ENCODE data around the gene OR56B1.
A peak's percentile ranks its signal among the peaks of the same experiment; 100 is the strongest.
"Not testable (repeated sequence)": the region's sequence is repeated elsewhere in the genome, so short reads cannot be mapped to it uniquely, and the experiment has no call there.

Gene OR56B1, protein sequence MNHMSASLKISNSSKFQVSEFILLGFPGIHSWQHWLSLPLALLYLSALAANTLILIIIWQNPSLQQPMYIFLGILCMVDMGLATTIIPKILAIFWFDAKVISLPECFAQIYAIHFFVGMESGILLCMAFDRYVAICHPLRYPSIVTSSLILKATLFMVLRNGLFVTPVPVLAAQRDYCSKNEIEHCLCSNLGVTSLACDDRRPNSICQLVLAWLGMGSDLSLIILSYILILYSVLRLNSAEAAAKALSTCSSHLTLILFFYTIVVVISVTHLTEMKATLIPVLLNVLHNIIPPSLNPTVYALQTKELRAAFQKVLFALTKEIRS

DNA sequence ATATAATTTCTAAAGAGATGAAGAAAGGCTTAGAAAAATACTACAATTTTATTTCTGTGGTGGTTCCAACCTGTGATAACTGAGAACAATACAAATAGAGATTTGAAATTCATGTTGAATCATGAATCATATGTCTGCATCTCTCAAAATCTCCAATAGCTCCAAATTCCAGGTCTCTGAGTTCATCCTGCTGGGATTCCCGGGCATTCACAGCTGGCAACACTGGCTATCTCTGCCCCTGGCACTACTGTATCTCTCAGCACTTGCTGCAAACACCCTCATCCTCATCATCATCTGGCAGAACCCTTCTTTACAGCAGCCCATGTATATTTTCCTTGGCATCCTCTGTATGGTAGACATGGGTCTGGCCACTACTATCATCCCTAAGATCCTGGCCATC, at the start of gene OR56B1:
TSS of gene OR56B1 (plus strand) at position 53 of the 400 bp plus-strand sequence. CDS start at position 122, 69 bp downstream.
- no peak for DNase-seq

DNA sequence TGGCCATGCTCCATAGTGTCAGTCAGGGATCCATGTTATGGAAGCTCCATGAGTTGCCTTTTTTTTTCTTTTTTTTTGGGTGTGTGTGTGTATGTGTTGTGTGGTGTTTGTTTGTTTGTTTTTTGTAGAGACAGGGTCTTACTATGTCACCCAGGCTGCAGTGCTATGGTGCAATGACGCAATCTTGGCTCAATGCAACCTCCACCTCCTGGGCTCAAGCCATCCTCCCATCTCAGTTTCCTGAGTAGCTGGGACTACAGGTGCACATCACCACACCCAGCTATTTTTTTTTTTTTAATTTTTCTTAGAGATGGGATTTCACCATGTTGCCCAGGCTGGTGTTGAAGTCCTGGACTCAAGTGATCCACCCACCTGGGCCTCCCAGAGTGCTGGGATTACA, 47.8 kb upstream of the OR56B1 start:
- DNase-seq: no peak

DNA sequence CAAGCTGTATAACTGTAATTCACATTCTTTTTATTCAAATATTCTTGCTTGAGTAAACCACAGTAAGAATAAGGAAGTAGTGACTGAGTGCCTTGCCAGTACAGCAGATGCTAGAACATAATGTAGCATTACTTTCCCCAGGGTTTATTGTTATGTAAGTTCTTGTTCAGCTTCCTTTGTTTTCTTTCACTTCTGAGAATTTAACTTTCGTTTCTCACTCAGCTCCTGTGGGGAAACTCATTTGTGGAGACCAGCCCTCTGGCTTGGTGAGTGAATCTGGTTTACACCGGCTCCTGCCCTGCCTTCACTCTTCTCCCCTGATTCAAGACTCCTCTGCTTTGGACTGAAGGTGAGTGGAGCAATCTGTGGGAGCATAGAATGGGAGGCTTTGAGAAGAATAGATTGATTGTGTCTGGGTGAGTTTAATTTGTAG, 46.7 kb upstream of the OR56B1 start, which contains the start of gene TRIM22:
TSS of gene TRIM22 (plus strand) at position 240 of the 433 bp plus-strand sequence. CDS start 6,443 bp downstream, outside the sequence.
- peak; percentile 61 for DNase-seq

DNA sequence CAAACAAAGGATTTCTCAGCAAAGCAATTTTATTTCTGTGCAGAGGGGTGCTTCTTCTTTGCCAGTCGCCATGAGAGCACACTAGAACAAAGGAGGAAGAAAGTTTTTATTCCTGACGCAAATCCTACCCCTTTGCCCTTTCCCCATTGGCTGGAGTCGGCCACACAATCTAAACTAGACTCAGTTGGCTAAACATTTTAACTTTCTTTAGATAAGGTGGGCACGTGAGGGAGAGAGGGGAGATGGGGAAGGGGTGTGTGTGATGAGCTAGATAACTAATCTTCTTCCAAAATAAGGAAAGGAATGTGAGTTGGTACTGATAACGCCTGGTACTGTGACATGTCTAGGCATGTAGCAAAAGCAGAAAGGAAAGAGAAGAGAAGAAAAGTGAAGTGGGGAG, 46.0 kb upstream of the OR56B1 start:
- no peak for DNase-seq

DNA sequence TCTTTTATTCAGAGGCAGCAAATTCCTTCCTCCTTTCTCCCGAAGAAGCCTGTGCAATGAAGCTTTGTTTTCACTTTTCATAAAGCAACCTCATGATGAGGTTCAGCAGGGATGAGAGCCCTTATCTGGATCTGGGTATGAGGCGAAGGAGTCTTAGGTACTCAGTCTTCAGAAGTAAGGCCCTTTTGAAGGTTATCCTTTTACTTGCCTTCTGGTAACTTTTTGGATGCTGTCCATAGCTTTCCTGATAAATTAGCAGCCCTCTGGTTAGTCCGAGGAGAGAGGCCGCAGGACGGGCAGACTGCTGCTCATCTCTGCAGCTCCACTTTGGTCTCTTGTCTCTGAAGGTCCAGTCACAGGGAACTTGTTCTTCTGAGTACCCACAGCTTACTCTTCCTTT, 45.5 kb upstream of the OR56B1 start:
- DNase-seq: no peak

DNA sequence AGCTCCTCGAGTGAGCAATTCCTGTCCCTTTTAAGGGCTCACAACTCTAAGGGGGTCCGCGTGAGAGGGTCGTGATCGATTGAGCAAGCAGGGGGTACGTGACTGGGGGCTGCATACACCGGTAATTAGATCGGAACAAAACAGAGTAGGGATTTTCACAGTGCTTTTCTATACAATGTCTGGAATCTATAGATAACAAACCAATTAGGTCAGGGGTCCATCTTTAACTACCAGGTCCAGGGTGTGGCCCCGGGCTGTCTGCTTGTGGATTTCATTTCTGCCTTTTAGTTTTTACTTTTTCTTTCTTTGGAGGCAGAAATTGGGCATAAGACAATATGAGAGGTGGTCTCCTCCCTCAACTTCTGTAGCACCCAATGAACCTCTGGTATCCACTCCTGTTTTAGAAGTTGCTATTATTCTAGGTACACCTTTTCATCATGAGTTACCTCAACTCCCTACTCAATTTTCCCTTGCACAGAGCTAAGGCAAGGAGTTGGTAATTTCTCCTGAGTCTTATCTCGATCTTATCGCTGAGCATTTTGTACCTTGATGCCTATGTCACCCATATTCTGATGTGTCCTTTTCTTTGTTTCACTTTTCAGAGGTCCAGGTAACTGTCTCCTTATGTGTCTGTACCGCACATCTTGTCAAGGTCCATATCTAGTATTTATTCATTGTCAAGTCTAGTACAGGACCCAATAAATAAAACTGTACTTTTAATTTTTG, 44.8 kb upstream of the OR56B1 start:
- DNase-seq: not testable (repeated sequence)

DNA sequence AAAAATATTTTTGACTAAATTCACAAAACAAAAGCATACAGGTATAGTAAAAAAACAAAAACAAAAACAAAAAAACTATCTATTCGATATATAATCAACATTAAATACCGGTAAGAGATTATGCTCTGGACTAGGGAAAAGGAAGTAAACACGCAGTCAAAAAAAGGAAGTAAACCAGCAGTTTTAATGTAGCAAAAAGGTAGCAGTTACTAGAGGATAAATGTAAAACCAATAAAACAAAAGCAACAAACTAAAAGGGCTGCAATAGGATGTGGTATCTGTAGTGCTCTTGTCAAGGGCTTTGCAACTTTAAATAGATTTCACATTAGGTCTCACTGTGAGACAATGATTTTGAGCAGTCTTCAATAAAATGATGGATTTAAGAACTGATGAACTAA, 44.3 kb upstream of the OR56B1 start:
- no peak for DNase-seq

DNA sequence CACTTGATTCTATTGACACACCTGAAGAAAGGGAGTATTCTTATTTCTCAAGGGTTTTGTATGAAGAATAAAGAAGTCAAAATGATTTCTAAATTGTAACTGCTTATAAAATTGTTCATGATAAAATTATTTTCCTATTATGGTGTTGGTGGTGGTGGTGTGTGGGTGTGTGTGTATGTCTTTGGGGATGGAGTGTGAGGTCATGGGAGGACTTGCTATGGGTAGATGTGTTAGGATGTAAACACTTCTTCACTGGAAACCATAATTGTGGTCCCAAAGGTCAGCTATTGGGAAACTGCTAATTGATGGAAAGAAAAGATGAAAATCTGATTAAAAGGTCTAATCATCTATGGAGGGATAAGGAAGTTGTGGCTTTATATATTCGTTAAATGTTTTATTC, 41.6 kb upstream of the OR56B1 start:
- DNase-seq: no peak

DNA sequence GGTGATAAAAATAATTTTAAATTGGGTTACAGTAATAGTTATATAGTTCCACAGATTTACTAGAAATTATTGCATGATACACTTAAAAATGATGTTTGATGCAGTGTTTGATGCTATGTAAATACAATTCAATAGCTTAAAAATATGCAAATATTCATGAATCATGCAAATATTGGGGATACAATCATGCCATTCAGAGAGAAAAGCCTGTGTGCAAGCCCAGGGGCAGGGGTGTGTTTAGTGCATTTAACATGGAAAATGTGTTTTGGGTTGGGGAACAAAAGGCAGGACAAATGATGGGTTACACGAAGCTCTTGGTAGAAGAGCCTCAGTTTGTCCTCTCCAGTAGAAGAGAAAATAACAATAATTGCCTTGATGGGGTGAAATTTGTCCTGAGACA, 40.7 kb upstream of the OR56B1 start:
- DNase-seq: no peak

DNA sequence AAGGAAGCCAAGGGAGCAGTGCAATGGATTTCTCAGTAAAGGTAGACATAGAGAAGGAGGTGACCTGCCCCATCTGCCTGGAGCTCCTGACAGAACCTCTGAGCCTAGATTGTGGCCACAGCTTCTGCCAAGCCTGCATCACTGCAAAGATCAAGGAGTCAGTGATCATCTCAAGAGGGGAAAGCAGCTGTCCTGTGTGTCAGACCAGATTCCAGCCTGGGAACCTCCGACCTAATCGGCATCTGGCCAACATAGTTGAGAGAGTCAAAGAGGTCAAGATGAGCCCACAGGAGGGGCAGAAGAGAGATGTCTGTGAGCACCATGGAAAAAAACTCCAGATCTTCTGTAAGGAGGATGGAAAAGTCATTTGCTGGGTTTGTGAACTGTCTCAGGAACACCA, 40.0 kb upstream of the OR56B1 start:
- no peak for DNase-seq

DNA sequence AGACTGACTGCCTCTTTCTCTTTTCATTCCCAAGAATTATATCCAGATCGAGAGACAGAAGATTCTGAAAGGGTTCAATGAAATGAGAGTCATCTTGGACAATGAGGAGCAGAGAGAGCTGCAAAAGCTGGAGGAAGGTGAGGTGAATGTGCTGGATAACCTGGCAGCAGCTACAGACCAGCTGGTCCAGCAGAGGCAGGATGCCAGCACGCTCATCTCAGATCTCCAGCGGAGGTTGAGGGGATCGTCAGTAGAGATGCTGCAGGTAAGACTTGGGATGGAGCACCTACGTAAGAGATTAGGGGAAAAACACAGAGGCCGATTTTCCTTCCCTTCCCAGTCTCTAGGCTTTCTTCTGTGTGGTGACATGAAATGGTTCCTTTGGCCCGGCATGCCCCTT, 38.0 kb upstream of the OR56B1 start:
- no peak for DNase-seq

DNA sequence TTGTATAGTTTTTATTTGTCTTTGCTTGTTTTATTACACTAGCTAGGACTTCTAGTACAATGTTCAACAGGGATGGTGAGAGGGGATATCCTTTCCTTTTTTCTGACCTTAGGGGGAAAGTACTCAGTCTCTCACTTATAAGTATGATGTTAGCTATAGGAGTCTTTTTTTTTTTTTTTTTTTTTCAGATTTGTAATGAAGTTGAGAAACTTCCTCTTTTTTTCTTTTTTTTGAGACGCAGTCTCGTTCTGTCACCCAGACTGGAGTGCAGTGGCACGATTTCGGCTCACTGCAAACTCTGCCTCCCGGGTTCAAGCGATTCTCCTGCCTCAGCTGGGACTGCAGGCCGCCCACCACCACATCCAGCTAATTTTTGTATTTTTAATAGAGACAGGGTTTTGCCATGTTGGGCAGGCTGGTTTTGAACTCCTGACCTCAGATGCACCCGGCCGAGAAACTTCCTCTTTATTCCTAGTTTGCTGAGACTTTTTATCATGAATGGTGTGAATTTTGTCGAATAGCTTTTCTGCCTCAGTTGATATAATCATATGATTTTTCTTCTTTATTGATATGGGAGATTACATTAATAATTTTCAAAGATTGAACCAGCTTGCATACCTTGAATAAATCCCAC, 35.7 kb upstream of the OR56B1 start:
- no peak for DNase-seq

DNA sequence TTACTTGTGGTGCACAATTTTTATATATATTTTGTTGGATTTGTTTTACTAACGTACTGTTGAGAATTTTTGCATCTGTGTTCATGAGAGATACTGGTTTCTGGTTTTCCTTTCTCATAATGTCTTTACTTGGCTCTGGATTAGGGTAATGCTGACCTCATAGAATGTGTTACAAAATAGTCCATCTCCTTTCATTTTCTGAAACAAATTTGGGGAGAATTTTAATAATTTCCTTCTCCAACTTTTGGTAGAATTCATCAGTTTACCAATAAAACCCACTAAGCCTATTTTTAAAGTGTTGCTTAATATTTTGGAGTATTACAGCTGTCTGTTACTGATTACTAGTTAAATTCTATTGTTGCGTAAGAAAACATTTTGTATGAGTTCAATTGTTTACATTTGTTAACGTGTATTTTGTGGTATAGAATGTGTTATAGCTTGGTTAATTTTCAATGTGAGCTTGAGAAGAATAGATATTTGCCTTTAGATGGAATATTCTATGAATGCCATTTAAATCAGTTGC, 35.1 kb upstream of the OR56B1 start:
- no peak for DNase-seq

DNA sequence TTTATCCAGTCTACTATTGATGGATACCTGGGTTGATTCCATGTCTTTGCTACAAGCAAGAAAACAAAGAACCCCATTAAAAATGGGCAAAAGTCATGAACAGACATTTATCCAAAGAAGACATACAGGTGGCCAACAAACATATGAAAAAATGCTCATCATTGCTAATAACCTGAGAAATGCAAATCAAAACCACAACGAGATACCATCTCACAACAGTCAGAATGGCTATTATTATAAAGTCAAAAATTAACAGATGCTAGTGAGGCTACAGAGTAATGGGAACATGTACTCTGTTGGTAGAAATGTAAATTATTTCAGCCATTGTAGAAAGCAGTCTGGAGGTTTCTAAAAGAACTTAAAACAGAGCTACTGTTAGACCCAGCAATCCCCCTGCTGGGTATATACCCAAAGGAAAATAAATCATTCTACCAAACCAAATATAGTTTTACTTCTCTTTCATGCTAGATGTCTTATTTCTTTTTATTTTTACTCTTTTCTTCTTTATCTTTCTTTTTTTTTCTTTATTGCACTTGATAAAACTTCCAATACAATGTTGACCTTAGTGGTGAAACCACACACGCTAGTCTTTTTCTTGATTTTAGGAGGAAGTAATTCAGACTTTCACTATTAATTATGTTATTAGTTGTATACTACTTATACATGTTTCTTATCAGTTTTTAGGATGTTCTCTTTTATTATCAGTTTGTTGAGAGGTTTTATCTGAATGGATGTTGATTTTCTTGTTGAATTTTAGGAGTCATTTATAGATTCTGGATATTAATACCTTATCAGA, 32.3 kb upstream of the OR56B1 start:
- no peak for DNase-seq

DNA sequence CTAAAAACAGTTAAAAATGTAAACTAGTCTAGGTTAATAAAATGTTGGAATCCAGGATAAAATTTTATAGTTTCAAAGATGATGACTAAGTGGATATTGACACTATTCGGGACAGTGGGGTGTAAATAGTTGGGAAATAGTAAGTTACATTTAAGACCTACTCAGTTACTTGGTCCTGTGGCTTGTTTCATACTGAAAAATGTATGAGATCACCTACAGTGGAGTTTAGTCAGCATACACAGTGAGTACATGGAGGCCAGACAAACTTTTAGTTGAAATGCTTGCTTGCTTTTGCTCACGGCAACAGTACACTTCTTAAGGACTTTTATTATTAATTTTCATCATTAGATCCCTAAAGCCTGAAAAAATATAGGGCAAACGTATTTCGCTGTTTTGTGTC, 30.6 kb upstream of the OR56B1 start:
- peak; percentile 12 for DNase-seq

DNA sequence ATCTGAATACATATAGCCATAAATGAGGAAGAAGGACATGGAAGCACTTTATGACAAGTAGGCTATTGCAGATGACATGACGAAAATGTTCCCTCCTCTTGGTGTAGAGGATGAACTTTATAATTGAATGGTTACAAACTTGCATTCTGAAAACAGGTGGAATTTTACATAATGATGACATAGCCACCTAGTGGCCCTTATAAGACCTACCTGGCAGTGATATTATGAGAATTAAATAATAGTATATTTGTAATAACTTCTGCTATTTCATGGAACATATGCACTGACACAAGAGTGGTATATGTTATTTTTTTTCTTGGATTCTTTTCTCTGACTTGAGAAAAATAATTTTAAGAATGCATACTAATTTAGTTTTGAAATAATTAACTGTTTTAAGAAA, 23.7 kb upstream of the OR56B1 start:
- no peak for DNase-seq

DNA sequence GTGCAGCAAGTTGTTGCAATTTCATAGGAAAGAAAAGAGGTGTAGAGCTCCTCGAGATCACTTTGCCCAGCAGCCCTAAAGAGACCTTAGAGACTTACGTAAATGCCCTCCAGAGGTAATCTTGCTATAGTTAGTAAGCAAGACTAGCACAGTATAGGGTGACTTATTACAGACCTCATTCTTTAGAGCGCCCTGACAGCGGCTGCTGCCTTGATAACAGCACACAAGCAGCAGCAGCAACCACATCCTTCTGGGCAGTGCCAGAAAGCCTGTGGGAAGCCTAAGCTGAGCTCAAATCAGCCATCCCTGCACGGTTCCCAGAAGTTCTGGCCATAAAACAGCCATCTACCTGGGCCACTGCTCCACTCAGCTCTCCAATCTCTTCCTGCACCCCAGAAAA, 22.6 kb upstream of the OR56B1 start:
- DNase-seq: no peak

DNA sequence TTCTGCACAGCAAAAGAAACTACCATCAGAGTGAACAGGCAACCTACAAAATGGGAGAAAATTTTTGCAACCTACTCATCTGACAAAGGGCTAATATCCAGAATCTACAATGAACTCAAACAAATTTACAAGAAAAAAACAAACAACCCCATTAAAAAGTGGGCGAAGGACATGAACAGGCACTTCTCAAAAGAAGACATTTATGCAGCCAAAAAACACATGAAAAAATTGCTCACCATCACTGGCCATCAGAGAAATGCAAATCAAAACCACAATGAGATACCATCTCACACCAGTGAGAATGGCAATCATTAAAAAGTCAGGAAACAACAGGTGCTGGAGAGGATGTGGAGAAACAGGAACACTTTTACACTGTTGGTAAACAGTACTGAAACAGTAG, 19.7 kb upstream of the OR56B1 start:
- DNase-seq: not testable (repeated sequence)

DNA sequence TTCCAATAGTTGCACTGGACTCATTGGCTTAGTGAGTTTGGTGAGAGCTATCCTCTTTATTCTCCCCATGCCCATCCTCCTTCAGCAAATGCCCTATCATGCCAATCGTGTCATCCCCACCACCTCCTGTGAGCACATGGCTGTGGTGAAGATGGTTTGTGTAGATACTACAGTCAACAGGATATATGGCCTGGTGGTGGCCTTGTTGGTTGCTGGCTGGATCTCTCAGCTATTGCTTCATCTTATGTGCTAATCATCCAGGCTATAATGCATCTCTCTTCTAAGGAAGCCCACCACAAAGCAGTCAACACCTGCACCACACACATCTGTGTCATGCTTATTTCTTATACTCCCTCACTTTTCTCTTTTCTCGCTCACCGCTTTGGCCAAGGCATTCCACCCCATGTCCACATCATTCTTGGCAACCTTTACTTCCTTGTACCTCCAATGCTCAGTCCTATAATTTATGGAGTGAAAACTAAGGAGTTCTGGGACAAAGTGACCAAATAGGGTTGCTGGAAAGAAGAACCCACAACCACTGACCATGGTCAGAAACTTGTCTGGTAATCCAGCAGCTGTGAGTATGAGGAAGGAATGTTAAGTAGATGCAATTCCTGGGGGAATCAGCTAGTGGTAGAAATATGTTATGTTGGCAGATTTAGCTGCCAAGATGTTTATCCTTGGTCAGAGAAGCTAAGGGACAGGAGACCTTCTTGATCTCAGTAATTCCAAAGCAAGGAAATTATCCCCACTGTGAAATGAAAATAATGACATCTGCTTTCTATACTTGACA, 16.3 kb upstream of the OR56B1 start:
- DNase-seq: no peak

DNA sequence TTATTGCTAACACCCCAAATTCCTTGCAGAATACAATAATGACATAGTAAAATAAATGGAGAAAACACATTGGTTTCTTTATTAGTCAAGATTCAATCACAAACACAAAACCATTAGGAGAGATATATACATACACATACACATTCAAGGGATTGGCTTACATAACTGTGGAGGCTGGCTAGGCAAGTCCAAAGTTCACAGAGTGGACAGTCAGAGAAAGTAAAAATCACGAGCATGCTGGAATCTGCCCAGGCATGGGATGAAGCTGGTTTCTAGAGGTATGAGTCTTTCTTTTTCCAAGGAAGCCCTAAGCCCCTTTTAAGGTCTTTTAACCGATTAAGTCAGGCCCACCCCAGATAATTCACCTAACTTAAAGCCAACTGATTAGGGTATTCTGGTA, 13.6 kb upstream of the OR56B1 start:
- DNase-seq: no peak

DNA sequence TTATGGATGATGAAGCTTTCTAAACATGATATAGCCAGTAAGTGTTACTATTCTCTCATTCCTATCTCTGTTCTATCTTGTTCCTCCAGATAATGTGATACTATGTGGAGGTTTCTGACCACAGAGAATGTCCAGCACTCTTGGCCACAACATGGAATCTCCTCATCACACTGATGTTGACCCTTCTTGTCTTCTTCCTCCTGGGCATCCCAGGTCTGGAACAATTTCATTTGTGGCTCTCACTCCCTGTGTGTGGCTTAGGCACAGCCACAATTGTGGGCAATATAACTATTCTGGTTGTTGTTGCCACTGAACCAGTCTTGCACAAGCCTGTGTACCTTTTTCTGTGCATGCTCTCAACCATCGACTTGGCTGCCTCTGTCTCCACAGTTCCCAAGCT, 9.9 kb upstream of the OR56B1 start:
- DNase-seq: no peak

DNA sequence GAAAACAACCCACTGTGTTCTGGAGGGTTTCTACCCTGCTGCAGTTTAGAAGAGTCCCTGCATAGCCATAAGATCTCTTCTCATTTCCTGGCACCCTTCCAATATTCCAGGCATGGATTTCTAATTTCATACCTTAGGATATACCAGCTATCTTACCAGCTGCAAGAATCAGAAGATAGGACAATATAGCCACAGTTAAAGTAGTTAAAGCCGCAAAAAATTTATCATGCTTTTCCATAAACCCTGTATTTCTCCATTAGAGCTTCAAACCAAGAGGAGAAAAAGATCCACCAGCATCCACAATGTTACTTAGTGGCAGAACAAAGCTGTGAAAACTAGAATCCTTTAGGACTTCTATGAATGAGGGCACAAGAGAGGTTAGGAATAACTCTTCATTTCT, 8.6 kb upstream of the OR56B1 start:
- no peak for DNase-seq
